HL-60 (cell line): ENCODE measurements around the gene KAT6B.
A peak's percentile ranks its signal among the peaks of the same experiment; 100 is the strongest.

Source experiments
- DNase-seq, 2 experiments: peaks; one replicate each; pipeline ENCODE4 v3.0.0-alpha.2; 2010 to 2020; ENCODE audit warnings: low read depth in 1 of 2, low spot score in 1 of 2
- H3K27ac ChIP-seq: fragments of 250-450 bp; sonication (Bioruptor Pico); replicated peaks from 2 replicates; pipeline ENCODE4 v1.5.1; 2020; ENCODE audit warnings: mild to moderate bottlenecking, moderate library complexity
- H3K27me3 ChIP-seq: fragments of 250-450 bp; sonication (Bioruptor Pico); 2 replicates; pipeline ENCODE4 v1.5.1; 2021; ENCODE audit warnings: mild to moderate bottlenecking, moderate library complexity; ENCODE audit not compliant: insufficient read depth, poor library complexity, severe bottlenecking
- H3K4me3 ChIP-seq: replicated peaks from 2 replicates; pipeline ENCODE4 v1.5.1; 2011; ENCODE audit warnings: mild to moderate bottlenecking, control low read depth, low read length; ENCODE audit not compliant: insufficient read depth
- GABPA ChIP-seq: IDR thresholded peaks from 2 replicates; pipeline ENCODE4 v1.6.1; 2012; ENCODE audit warnings: low read depth
- POLR2AphosphoS5 ChIP-seq: IDR thresholded peaks from 2 replicates; pipeline ENCODE4 v1.6.1; 2012; ENCODE audit warnings: low read depth
- SPI1 ChIP-seq: IDR thresholded peaks from 2 replicates; pipeline ENCODE4 v1.6.1; 2012; ENCODE audit warnings: low read depth, mild to moderate bottlenecking, borderline replicate concordance
- TF ChIP-seq, protein P1 (sequence below): IDR thresholded peaks from 2 replicates; pipeline ENCODE4 v1.6.1; 2012; ENCODE audit warnings: low read depth; ENCODE audit not compliant: insufficient replicate concordance
- TF ChIP-seq, protein P2 (sequence below): IDR thresholded peaks from one replicate; pipeline ENCODE4 v1.5.1; 2011; ENCODE audit warnings: low read length, control low read depth, inconsistent platforms; ENCODE audit not compliant: insufficient read depth

The KAT6B gene

DNA sequence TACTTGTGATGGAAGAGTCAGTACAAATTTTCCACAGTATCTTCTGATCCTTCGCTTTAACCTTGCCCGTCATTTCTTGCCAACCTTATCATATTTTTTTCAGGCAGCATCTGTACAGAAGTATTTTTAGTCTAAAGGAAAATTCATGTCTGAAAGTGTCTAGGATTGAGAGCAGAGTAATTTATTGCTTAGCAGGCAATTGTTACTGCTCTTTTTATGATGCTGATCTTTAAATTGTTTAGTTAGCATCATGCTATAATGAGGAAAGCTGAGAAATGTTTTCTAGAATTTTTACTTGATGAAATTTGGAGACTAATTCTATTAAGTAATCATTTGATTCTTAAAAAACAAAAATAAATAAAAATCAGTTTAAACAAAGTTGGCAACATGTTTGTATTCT lies 20.6 kb downstream of the KAT6B start:
- no peaks in the 10 kb centered on the region for H3K27me3 ChIP-seq
- TF ChIP-seq, protein P1, sequence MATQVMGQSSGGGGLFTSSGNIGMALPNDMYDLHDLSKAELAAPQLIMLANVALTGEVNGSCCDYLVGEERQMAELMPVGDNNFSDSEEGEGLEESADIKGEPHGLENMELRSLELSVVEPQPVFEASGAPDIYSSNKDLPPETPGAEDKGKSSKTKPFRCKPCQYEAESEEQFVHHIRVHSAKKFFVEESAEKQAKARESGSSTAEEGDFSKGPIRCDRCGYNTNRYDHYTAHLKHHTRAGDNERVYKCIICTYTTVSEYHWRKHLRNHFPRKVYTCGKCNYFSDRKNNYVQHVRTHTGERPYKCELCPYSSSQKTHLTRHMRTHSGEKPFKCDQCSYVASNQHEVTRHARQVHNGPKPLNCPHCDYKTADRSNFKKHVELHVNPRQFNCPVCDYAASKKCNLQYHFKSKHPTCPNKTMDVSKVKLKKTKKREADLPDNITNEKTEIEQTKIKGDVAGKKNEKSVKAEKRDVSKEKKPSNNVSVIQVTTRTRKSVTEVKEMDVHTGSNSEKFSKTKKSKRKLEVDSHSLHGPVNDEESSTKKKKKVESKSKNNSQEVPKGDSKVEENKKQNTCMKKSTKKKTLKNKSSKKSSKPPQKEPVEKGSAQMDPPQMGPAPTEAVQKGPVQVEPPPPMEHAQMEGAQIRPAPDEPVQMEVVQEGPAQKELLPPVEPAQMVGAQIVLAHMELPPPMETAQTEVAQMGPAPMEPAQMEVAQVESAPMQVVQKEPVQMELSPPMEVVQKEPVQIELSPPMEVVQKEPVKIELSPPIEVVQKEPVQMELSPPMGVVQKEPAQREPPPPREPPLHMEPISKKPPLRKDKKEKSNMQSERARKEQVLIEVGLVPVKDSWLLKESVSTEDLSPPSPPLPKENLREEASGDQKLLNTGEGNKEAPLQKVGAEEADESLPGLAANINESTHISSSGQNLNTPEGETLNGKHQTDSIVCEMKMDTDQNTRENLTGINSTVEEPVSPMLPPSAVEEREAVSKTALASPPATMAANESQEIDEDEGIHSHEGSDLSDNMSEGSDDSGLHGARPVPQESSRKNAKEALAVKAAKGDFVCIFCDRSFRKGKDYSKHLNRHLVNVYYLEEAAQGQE: no peak
- TF ChIP-seq, protein P2, sequence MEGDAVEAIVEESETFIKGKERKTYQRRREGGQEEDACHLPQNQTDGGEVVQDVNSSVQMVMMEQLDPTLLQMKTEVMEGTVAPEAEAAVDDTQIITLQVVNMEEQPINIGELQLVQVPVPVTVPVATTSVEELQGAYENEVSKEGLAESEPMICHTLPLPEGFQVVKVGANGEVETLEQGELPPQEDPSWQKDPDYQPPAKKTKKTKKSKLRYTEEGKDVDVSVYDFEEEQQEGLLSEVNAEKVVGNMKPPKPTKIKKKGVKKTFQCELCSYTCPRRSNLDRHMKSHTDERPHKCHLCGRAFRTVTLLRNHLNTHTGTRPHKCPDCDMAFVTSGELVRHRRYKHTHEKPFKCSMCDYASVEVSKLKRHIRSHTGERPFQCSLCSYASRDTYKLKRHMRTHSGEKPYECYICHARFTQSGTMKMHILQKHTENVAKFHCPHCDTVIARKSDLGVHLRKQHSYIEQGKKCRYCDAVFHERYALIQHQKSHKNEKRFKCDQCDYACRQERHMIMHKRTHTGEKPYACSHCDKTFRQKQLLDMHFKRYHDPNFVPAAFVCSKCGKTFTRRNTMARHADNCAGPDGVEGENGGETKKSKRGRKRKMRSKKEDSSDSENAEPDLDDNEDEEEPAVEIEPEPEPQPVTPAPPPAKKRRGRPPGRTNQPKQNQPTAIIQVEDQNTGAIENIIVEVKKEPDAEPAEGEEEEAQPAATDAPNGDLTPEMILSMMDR: no peak
- TF ChIP-seq SPI1 (no peak), GABPA (no peak)
- no peak for DNase-seq
- no peak overlapping the region for H3K27ac ChIP-seq
- no peak overlapping the region for H3K4me3 ChIP-seq

DNA sequence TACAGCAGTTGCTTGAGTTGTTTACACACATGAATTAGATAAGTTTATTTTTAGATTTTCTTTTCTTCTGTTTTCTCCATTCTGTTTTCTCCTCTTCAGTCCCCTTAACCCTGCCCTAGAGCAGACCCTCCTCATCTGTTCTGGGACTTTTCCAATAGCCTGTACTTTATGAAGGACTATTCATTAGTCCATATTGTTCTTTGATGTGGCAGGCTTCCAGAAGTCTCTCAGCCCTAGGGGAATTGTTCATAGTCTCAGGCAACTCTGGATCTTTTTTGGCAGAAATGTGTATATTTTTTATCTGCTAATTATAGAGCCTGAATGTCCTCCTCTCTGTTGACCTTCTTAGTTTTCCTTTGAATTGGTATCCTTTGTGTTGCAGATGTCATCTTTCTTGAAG lies 25.4 kb downstream of the KAT6B start:
- no peak for DNase-seq
- TF ChIP-seq GABPA (no peak), POLR2AphosphoS5 (no peak)
- no peak overlapping the region for H3K4me3 ChIP-seq
- no peak overlapping the region for H3K27ac ChIP-seq
- H3K27me3 ChIP-seq: no peaks in the 10 kb centered on the region

DNA sequence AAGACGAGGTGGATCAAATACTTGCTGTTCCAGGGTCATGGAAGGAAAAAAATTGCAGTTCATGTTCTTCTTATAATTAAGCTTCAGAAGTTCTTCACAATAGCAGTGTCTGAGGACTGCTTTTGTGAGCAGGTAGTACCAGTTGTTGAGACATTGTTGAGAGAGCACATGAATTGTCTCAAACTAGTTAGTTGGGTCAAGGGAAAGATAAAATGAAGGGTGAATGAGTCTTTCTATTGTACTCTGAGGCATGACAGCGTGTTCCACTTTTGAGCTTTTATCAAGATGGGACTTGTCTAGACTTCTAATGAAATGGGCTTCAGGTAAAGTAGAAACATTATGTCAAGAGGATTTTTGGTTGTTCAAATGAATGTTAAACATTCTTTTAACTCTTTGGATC lies 26.0 kb downstream of the KAT6B start:
- TF ChIP-seq POLR2AphosphoS5 (no peak), SPI1 (no peak), GABPA (no peak)
- TF ChIP-seq, protein P1: no peak
- Histone ChIP-seq H3K27ac (no peak overlapping the region), H3K27me3 (no peaks in the 10 kb centered on the region), H3K4me3 (no peak overlapping the region)
- DNase-seq: no peak

DNA sequence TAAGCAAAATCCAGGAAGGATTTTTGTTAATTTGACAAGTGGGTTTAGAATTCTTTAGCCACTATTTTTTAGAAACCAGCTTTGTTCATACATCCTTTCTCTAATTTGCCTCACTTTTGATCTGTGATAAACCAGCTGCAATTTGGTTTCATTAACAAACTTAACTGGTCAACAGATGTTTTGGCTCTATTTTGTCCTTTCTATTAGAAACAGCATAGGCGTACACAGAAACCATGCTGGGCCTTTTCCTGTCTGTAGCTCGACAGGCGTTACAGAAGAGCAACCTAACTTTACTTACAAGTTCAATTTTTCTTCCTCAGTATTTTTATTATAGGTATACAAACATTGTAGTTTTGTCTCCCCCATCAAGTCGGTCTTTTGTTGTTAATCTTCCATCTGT lies 28.2 kb downstream of the KAT6B start:
- DNase-seq: no peak
- TF ChIP-seq, protein P1: no peak
- TF ChIP-seq GABPA (no peak), POLR2AphosphoS5 (no peak), SPI1 (no peak)
- TF ChIP-seq, protein P2: no peak
- peak overlapping the region; percentile 20; the same call in 1 of the 2 replicates for H3K27ac ChIP-seq

More for the DNA sequence above, 28.2 kb downstream of the KAT6B start:
- Histone ChIP-seq H3K27me3 (no peaks in the 10 kb centered on the region), H3K4me3 (no peak overlapping the region)
